Trophoblast cell (in vitro differentiated cells and primary cell): ENCODE measurements around the gene A3GALT2.
A peak's percentile ranks its signal among the peaks of the same experiment; 100 is the strongest.

Experiments used
- DNase-seq, 2 donors: peaks; one replicate each; pipeline ENCODE4 v3.0.0-alpha.2; 2016
- H2AFZ ChIP-seq: 2 replicates; pipeline ENCODE4 v1.6.1; 2013; ENCODE audit warnings: low read length, moderate library complexity, mild to moderate bottlenecking; ENCODE audit not compliant: insufficient read depth, poor library complexity
- H2AK5ac ChIP-seq: 2 replicates; pipeline ENCODE4 v1.6.1; 2013; ENCODE audit warnings: mild to moderate bottlenecking, low read length
- H2BK120ac ChIP-seq: 2 replicates; pipeline ENCODE4 v1.6.1; 2013; ENCODE audit warnings: low read length, mild to moderate bottlenecking, moderate library complexity; ENCODE audit not compliant: insufficient read depth, poor library complexity
- H2BK12ac ChIP-seq: 2 replicates; pipeline ENCODE4 v1.6.1; 2013; ENCODE audit warnings: mild to moderate bottlenecking, low read length, moderate library complexity
- H2BK5ac ChIP-seq: 2 replicates; pipeline ENCODE4 v1.6.1; 2013; ENCODE audit warnings: low read length, low read depth, moderate library complexity, mild to moderate bottlenecking; ENCODE audit not compliant: poor library complexity
- H3K14ac ChIP-seq: 2 replicates; pipeline ENCODE4 v1.6.1; 2013; ENCODE audit warnings: mild to moderate bottlenecking, low read length
- H3K18ac ChIP-seq: 2 replicates; pipeline ENCODE4 v1.6.1; 2013; ENCODE audit warnings: mild to moderate bottlenecking, low read length
- H3K23ac ChIP-seq: 2 replicates; pipeline ENCODE4 v1.6.1; 2013; ENCODE audit warnings: low read length
- H3K27ac ChIP-seq: 2 replicates; pipeline ENCODE4 v1.5.1; 2013; ENCODE audit warnings: low read depth, mild to moderate bottlenecking, inconsistent platforms, low read length, moderate library complexity
- H3K27me3 ChIP-seq: 2 replicates; pipeline ENCODE4 v1.6.1; 2013; ENCODE audit warnings: inconsistent platforms, mild to moderate bottlenecking, low read length, moderate library complexity; ENCODE audit not compliant: insufficient read depth
- H3K36me3 ChIP-seq, 2 experiments: 1 replicate in 1 of 2; 2 replicates in 1 of 2; pipeline ENCODE4 v1.6.1; 2013; ENCODE audit warnings: low read length in 2 of 2, mild to moderate bottlenecking in 2 of 2, moderate library complexity in 1 of 2; ENCODE audit not compliant: insufficient read depth in 2 of 2, control insufficient read depth in 1 of 2
- H3K4ac ChIP-seq: 2 replicates; pipeline ENCODE4 v1.6.1; 2013; ENCODE audit warnings: low read depth, mild to moderate bottlenecking, low read length, moderate library complexity
- H3K4me1 ChIP-seq, 2 experiments: 1 replicate in 1 of 2; 2 replicates in 1 of 2; pipeline ENCODE4 v1.6.1; 2013; ENCODE audit warnings: low read length in 2 of 2, mild to moderate bottlenecking in 2 of 2, moderate library complexity in 1 of 2; ENCODE audit not compliant: insufficient read depth in 2 of 2, control insufficient read depth in 1 of 2
- H3K4me2 ChIP-seq: 2 replicates; pipeline ENCODE4 v1.6.1; 2013; ENCODE audit warnings: inconsistent platforms, mild to moderate bottlenecking, low read length, moderate library complexity
- H3K4me3 ChIP-seq: 2 replicates; pipeline ENCODE4 v1.5.1; 2013; ENCODE audit warnings: mild to moderate bottlenecking, low read depth, low read length, inconsistent platforms
- H3K79me1 ChIP-seq: one replicate; pipeline ENCODE4 v1.6.1; 2013; ENCODE audit warnings: low read length
- H3K79me2 ChIP-seq: 2 replicates; pipeline ENCODE4 v1.6.1; 2013; ENCODE audit warnings: low read length, mild to moderate bottlenecking; ENCODE audit not compliant: control insufficient read depth, insufficient read depth, poor library complexity
- H3K9ac ChIP-seq: 2 replicates; pipeline ENCODE4 v1.6.1; 2013; ENCODE audit warnings: mild to moderate bottlenecking, low read length
- H3K9me3 ChIP-seq: 2 replicates; pipeline ENCODE4 v1.6.1; 2013; ENCODE audit warnings: low read depth, mild to moderate bottlenecking, control low read depth, inconsistent platforms, low read length; ENCODE audit not compliant: insufficient read depth
- H4K12ac ChIP-seq: 2 replicates; pipeline ENCODE4 v1.6.1; 2013; ENCODE audit warnings: low read depth, mild to moderate bottlenecking, low read length, moderate library complexity
- H4K8ac ChIP-seq: 2 replicates; pipeline ENCODE4 v1.6.1; 2013; ENCODE audit warnings: low read depth, mild to moderate bottlenecking, low read length, moderate library complexity
- H4K91ac ChIP-seq: one replicate; pipeline ENCODE4 v1.6.1; 2013; ENCODE audit warnings: low read depth, mild to moderate bottlenecking, low read length, moderate library complexity
- WGBS: extraction: QIAGEN DNeasy Blood & Tissue Kit; methylation state at CpG from one replicate; pipeline ENCODE4 v1.1.7; 2013; ENCODE audit warnings: missing lambda C conversion rate; ENCODE audit not compliant: insufficient read length, insufficient coverage; ENCODE audit errors: extremely low coverage; 5-methylcytosine and 5-hydroxymethylcytosine counted together

Gene A3GALT2

DNA sequence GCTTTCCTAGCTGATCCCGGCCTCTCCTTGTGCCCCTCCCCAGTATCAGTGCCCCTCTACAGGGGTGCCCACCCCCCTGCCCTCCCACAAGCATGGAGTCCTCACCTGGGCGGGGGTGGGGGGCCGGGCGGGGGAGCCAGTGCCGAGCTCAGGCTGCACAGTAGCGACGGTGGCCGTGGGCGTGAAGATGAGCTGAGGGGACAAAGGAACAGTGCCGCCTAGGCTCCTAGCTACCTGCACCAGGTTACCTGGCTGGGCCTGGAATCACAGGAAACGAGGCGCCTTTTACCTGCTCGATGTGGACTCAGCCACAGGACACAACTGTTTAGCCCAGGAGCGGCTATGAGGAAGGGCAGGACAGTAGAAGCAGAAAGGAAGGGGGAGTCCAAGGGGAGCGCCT, 47.5 kb upstream of the A3GALT2 start:
- Histone ChIP-seq H4K91ac (no peak overlapping the region), H3K4me2 (no peak overlapping the region)
- WGBS: no CpG with 5 or more reads among the region's 15 CpGs

DNA sequence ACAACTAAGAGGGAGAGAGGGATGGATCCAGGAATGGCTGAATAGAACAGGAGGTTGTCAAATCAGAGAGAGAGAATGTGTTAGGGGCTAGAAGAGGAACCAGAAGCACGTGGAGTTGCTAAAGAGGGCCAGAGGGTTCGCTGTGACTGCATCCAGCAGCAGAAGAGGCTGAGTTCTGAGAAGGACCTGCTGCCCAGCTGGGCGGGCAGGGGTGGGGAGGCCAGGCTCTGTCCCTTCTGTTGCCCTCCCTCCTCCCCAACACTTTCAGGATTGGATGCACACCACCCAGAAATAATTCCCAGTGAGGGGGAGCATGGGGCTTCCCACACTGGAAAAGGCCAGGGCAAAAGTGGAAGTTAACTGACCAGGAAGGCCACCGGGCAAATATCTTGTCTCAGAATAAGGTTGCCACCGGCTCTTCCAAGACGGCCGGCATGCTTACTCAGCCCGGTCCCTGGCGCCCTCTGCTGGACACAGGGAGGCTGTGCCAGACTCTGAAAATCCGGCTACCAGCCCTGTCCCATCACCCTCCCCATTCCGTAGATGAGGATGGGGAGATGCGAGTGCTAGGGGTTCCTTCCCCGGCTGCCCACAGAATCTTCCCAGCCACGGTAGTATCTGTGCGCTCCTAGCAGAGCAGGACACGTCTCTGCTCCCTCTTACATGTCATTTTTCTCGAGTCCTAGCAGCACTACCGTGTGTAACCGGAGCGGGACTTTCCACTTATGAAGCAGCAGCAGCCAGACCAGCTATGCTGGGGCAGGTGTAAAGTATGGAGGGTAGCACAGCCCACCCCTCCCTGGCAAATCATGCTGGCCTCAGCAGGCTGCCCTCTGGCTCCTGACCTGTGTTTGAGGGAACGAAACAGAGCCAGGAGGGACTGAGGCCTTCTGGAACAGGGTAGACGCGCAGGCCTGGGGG, 46.8 kb upstream of the A3GALT2 start:
- H3K4me3 ChIP-seq: no peak overlapping the region

More for the DNA sequence above, 47.5 kb upstream of the A3GALT2 start:
- H2AFZ ChIP-seq: no peak overlapping the region
- H3K4me1 ChIP-seq: peaks cover 19 to 33% of the 10 kb centered on the region in 2 experiments
- no peak for DNase-seq
- no peak overlapping the region for H3K14ac ChIP-seq
- no peaks in the 10 kb centered on the region for H3K36me3 ChIP-seq
- no peak overlapping the region for H3K23ac ChIP-seq
- no peak overlapping the region for H4K8ac ChIP-seq
- H3K9me3 ChIP-seq: no peaks in the 10 kb centered on the region
- H3K79me2 ChIP-seq: peaks cover 5% of the 10 kb centered on the region
- no peak overlapping the region for H3K9ac ChIP-seq
- no peak overlapping the region for H4K12ac ChIP-seq
- no peak overlapping the region for H2AK5ac ChIP-seq
- H3K4me3 ChIP-seq: no peak overlapping the region
- H3K18ac ChIP-seq: no peak overlapping the region
- peaks cover 18% of the 10 kb centered on the region for H3K79me1 ChIP-seq
- H2BK5ac ChIP-seq: no peak overlapping the region
- no peak overlapping the region for H3K27ac ChIP-seq
- no peak overlapping the region for H2BK12ac ChIP-seq
- no peak overlapping the region for H3K4ac ChIP-seq
- H3K27me3 ChIP-seq: no peaks in the 10 kb centered on the region
- no peak overlapping the region for H2BK120ac ChIP-seq

DNA sequence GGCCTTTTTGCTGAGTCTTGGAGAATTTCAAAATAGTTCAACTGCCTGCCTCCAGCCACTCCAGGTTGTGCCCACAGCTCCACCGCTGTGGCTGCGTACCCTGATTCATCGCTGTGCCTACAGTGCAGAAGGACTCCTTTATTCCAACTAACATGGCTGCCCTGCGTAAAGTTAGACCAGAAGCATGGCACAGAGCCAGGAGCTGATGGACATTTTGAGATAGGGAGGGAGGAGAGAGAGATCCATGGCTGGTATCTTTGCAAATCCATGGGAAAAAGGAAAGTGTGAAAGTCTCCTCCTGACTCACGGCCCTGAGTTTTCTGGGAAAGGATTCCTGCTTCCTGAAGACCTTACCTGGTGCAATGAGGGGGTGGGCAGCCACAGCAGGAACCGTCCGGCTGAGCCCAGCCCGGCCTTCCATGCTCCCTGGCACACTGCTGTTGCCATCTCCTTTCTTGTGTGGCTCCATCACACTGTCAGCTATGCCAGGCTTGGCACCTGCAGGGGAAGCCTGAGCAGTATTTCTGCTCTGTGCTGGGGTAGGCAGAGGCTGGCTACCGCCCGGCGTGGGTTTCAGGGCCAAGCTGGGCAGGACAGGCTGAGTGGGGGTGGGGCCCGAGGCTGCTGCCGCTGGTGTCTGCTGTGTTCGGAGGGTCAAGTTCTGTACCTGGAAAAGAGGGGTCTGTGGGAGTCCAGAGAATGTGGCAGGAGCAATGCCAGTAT, 46.0 kb upstream of the A3GALT2 start:
- Histone ChIP-seq H2BK12ac (peak overlapping the region; percentile 41), H3K23ac (no peak overlapping the region), H3K27me3 (no peaks in the 10 kb centered on the region), H3K9me3 (no peaks in the 10 kb centered on the region), H3K4me2 (no peak overlapping the region), H3K36me3 (no peaks in the 10 kb centered on the region), H4K12ac (no peak overlapping the region), H2AFZ (no peak overlapping the region), H4K8ac (no peak overlapping the region), H3K18ac (peak overlapping the region; percentile 21), H2BK120ac (no peak overlapping the region), H3K79me1 (peaks cover 21% of the 10 kb centered on the region), H3K4ac (no peak overlapping the region), H3K79me2 (peaks cover 6% of the 10 kb centered on the region), H3K14ac (peak overlapping the region; percentile 16), H3K4me3 (peak overlapping the region; percentile 25), H3K4me1 (peaks cover 21 to 39% of the 10 kb centered on the region in 2 experiments), H4K91ac (no peak overlapping the region), H3K27ac (no peak overlapping the region), H3K9ac (no peak overlapping the region), H2AK5ac (peak overlapping the region; percentile 42), H2BK5ac (no peak overlapping the region)
- no CpG with 5 or more reads among the region's 14 CpGs for WGBS
- DNase-seq: no peak

More for the DNA sequence above, 46.8 kb upstream of the A3GALT2 start:
- H3K4me1 ChIP-seq: peaks cover 21 to 38% of the 10 kb centered on the region in 2 experiments
- no peak overlapping the region for H4K12ac ChIP-seq
- H3K23ac ChIP-seq: no peak overlapping the region
- no peak overlapping the region for H3K4me2 ChIP-seq
- H2AK5ac ChIP-seq: peak overlapping the region; percentile 23
- no peak overlapping the region for H3K27ac ChIP-seq
- H2BK120ac ChIP-seq: no peak overlapping the region
- WGBS: no CpG with 5 or more reads among the region's 23 CpGs
- no peak overlapping the region for H3K14ac ChIP-seq
- no peak overlapping the region for H3K9ac ChIP-seq
- H3K27me3 ChIP-seq: no peaks in the 10 kb centered on the region
- no peaks in the 10 kb centered on the region for H3K9me3 ChIP-seq
- peak; percentile 73 to 91 for DNase-seq
- no peak overlapping the region for H4K8ac ChIP-seq
- no peaks in the 10 kb centered on the region for H3K36me3 ChIP-seq
- H2BK12ac ChIP-seq: peak overlapping the region; percentile 41
- peaks cover 21% of the 10 kb centered on the region for H3K79me1 ChIP-seq
- no peak overlapping the region for H3K18ac ChIP-seq
- no peak overlapping the region for H4K91ac ChIP-seq
- H3K79me2 ChIP-seq: peaks cover 6% of the 10 kb centered on the region
- no peak overlapping the region for H3K4ac ChIP-seq
- H2AFZ ChIP-seq: no peak overlapping the region
- no peak overlapping the region for H2BK5ac ChIP-seq

DNA sequence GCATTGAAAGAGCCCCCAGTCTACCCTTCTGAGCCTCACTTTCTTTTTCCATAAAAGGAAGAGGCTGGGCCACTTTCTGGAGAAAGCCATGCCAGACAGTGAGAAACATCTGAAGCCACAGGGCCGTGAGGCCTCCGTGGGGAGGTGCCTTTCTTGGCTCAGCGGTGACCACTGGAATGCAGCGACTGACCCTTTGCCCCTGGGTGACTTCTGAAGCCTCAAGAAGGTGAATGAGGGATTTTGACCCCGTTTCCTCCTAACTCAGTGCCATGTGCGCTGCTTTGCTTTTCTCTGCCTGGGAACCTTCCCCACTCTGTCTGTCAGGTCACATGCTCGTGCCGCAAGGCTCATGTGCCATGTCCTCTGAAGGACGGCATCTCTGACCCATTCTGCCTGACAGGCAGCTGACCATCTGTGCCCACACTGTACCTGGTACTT, 44.7 kb upstream of the A3GALT2 start:
- H4K91ac ChIP-seq: peak overlapping the region; percentile 95
- H3K9ac ChIP-seq: no peak overlapping the region
- no peak overlapping the region for H4K12ac ChIP-seq
- H3K27me3 ChIP-seq: no peaks in the 10 kb centered on the region
- WGBS: no CpG with 5 or more reads among the region's 9 CpGs
- peaks cover 6% of the 10 kb centered on the region for H3K79me2 ChIP-seq
- H3K4me3 ChIP-seq: no peak overlapping the region
- peaks cover 21 to 42% of the 10 kb centered on the region in 2 experiments for H3K4me1 ChIP-seq
- no peaks in the 10 kb centered on the region for H3K36me3 ChIP-seq
- peak overlapping the region; percentile 88 for H3K27ac ChIP-seq
- H3K14ac ChIP-seq: peak overlapping the region; percentile 2
- H3K18ac ChIP-seq: peak overlapping the region; percentile 26
- no peaks in the 10 kb centered on the region for H3K9me3 ChIP-seq
- DNase-seq: no peak
- peak overlapping the region; percentile 96 for H2BK120ac ChIP-seq
- peak overlapping the region; percentile 84 for H2BK5ac ChIP-seq
- no peak overlapping the region for H2AFZ ChIP-seq
- peaks cover 21% of the 10 kb centered on the region for H3K79me1 ChIP-seq
- H4K8ac ChIP-seq: peak overlapping the region; percentile 0
- H3K4ac ChIP-seq: no peak overlapping the region
- no peak overlapping the region for H3K23ac ChIP-seq
- H3K4me2 ChIP-seq: peak overlapping the region; percentile 1
- H2BK12ac ChIP-seq: peak overlapping the region; percentile 84
- no peak overlapping the region for H2AK5ac ChIP-seq
